ENCODE data around the gene SHMT2.

Gene SHMT2

DNA sequence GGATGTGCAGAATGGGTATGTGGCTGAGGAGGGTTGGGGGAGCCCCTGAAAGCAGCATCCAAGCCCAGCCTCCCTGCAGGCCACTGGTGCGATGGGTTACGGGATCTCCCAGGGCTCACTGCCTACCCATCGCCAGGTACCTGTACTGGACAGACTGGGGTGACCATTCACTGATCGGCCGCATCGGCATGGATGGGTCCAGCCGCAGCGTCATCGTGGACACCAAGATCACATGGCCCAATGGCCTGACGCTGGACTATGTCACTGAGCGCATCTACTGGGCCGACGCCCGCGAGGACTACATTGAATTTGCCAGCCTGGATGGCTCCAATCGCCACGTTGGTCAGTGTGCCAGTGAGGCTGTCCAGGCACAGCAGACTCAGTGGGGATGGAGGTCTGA lies 31.2 kb upstream of the SHMT2 start:
- no peak for DNase-seq

DNA sequence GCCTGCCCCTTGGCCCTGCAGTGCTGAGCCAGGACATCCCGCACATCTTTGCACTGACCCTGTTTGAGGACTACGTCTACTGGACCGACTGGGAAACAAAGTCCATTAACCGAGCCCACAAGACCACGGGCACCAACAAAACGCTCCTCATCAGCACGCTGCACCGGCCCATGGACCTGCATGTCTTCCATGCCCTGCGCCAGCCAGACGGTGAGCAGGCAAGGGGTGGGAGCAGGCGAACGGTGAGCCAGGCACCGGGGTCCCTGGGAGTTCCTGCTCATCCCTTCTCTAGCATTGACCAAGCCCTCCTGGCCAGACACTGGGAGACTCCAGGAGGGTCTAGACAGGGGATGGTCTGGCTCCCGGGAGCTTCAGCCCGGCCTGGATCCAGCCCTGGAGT lies 30.3 kb upstream of the SHMT2 start:
- no peak for DNase-seq

DNA sequence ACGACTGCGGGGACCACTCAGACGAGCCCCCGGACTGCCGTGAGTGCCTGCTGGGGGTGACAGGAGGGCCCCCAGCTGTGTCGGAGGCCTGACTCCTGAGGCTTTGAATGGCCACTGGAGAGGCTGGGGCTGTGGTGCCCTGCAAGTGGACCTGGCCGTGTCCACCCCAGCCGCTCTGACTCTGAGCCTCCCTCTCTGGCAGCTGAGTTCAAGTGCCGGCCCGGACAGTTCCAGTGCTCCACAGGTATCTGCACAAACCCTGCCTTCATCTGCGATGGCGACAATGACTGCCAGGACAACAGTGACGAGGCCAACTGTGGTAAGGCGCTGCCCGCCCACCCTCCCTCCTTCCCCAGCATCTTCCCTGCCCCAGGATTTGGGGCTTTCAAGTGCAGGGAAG lies 29.0 kb upstream of the SHMT2 start:
- no peak for DNase-seq

DNA sequence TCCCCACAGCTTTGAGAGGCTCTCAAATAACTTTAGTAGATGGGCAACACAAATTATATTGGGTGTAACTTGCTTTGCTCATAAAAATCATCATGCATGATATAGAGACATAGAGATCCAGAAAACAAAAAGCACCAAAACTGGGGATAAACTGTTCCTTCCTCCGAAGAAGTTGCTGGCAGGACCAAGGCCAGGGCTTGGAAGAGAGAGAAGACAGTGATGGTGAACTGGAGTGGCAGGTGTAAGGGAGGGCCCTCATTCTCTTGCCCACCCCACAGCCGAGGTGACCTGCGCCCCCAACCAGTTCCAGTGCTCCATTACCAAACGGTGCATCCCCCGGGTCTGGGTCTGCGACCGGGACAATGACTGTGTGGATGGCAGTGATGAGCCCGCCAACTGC lies 28.3 kb upstream of the SHMT2 start:
- DNase-seq = no peak

DNA sequence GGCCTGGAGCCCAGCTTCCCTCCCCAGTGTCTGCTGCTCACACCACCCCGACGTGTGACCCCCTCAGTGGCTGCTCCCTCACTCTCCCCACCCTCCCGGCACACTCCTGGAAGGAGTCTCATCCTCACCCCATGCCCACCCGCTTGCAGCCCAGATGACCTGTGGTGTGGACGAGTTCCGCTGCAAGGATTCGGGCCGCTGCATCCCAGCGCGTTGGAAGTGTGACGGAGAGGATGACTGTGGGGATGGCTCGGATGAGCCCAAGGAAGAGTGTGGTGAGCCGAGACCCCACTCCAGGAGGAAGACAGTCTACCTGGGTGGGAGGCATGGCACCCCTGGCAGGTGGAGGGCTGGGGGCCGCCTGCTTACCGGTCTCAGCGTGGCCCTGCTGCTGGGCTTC lies 27.9 kb upstream of the SHMT2 start:
- DNase-seq = no peak

DNA sequence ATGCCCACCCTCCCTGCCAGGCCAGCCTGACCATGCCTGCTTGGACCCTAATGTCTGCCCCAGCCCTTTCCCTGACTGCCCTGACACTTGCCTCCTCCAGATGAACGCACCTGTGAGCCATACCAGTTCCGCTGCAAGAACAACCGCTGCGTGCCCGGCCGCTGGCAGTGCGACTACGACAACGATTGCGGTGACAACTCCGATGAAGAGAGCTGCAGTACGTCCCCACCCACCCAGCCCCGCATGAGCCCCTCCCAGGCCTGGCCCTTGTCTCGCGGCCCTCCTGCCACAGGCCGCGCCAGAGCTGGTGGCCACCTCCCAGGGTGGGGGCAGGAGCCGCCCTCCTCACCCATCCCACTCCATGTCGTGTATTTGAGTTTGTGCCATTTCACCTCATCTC lies 27.2 kb upstream of the SHMT2 start:
- DNase-seq = no peak

DNA sequence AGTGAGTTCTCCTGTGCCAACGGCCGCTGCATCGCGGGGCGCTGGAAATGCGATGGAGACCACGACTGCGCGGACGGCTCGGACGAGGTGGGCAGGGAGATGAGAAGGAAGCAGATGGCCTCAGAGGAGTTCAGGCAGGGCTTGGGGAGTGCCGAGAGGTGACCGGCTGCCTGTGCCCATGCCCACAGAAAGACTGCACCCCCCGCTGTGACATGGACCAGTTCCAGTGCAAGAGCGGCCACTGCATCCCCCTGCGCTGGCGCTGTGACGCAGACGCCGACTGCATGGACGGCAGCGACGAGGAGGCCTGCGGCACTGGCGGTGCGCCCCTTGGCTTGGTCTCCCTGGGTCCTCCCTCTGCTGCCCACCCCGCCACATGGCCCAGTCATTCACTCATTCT lies 26.3 kb upstream of the SHMT2 start:
- DNase-seq = no peak

DNA sequence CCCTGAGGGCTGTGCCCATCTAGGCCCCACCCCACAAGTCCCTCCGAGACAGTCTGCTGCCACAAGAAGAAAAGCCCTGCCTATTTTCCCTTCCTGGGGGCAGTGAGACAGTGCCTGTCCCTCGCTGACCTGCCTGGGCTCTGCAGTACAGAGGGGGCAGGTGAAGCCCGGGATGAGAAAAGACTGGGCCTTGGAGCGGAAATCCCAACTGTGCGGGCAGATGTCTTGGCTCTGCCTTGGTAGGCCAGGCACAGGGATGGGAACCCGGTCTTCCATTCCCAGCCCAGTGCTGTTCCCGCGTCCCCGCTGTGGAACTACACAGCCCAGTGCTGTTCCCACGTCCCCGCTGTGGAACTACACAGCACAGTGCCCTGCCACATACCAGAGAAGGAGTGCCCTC lies 25.7 kb upstream of the SHMT2 start:
- no peak for DNase-seq

DNA sequence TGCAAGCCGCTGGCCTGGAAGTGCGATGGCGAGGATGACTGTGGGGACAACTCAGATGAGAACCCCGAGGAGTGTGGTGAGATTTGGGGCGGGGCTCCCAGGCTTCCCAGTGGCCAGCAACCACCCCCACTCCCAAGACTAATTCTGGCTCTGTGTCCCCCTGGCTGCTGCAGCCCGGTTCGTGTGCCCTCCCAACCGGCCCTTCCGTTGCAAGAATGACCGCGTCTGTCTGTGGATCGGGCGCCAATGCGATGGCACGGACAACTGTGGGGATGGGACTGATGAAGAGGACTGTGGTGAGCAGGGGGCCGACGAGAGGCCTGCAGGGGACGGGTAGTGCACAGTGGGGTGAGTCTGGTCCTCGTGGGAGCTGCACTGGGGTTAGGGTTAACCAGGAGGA lies 25.1 kb upstream of the SHMT2 start:
- DNase-seq = no peak

DNA sequence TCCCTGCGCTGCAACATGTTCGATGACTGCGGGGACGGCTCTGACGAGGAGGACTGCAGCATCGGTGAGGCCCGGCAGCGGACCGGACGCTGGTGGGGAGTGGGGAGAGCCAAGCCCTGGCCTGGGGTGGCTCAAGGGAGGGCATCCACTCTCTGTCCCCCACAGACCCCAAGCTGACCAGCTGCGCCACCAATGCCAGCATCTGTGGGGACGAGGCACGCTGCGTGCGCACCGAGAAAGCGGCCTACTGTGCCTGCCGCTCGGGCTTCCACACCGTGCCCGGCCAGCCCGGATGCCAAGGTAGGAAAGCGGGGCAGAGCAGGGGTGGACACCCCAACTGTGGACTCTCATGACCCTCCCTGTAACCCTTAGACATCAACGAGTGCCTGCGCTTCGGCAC lies 24.3 kb upstream of the SHMT2 start:
- no peak for DNase-seq

DNA sequence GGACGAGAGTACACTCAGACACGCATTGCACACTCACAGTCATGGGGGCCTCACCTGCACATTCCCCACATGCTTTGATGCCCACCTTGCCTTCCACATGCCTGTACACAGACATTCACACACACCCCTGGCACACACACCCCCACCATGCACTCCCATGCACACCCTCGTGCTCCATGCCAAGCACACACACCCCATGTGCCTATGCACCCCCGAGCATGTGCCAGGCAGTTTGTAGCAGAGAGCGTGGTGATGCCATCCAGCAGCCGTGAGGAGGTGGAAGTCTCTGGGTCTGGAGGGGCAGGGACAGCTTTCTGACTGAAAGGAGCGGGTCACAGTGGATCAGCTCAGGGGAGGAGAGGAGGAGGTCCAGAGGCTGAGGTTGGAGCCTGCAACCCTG lies 23.6 kb upstream of the SHMT2 start:
- DNase-seq = no peak

DNA sequence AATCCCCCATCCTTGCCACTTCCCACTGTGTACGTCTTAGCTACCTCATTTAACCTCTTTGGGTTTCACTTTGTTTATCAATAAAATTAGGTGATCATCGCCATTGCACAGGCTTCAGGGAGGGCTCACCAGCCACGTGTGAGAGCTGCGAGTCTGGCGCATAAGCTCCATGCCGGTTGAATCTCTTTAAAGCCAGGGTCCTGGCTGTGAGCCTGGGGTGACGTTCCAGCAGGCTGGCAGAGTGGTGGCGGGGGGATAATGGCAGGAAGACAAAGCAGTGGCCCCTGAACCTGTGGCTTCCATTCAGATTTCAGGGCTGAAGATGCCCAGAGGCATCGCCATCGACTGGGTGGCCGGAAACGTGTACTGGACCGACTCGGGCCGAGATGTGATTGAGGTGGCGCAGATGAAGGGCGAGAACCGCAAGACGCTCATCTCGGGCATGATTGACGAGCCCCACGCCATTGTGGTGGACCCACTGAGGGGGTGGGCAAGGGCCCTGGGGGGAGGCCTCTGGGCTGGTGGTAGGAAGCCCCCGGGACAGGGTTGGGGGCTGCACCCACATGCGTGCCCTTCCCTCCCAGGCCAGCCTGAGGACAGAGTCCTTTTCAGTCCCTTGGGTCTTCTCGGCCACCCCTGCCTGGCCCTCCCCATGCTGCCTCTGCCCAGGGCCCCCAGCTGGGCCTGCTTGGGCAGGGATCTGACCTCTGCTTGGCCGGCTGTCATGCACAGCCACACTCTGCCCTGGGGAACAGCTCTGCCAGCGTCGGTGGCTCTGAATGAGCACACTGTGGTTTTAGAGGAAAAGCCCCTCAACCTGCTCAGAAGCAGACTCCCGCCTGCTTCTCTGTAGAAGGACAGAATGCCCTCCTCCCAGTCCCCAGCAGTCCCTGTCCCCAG lies 21.5 kb upstream of the SHMT2 start:
- no peak for DNase-seq

DNA sequence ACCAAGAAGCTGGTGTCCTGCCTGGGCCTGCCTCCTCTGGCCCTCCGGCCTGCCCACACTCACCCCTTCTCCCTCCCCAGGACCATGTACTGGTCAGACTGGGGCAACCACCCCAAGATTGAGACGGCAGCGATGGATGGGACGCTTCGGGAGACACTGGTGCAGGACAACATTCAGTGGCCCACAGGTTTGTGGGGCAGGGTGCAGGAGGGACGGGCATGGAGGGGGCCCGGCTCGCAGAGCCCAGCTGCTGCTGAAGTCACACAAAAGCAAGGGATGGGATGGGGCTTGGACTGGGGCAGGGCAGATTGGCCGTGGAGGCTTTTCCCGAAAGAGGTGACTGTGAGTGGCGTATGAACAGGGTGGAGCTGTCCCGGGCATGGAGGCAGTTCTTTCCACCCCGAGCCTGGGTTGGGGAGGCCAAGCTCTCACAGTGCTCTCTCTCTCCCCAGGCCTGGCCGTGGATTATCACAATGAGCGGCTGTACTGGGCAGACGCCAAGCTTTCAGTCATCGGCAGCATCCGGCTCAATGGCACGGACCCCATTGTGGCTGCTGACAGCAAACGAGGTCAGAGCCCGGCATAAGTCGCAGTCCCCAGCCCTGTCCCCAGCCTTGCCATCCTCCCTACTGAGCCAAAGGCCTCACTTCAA lies 20.8 kb upstream of the SHMT2 start:
- no peak for DNase-seq

DNA sequence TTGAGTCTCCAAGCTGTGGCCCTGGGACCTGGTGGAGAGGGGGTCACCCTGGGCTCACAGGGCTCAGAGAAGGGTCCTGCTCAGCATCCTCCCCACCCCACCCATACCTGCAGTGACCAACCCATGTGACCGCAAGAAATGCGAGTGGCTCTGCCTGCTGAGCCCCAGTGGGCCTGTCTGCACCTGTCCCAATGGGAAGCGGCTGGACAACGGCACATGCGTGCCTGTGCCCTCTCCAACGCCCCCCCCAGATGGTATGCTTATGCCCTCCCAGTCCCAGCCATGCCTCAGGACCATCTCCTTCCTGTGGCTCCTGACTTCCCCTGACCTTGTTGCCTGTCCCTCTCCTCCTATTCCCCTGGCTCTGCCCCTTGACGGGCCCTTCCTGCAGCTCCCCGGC lies 19.6 kb upstream of the SHMT2 start:
- DNase-seq = no peak

DNA sequence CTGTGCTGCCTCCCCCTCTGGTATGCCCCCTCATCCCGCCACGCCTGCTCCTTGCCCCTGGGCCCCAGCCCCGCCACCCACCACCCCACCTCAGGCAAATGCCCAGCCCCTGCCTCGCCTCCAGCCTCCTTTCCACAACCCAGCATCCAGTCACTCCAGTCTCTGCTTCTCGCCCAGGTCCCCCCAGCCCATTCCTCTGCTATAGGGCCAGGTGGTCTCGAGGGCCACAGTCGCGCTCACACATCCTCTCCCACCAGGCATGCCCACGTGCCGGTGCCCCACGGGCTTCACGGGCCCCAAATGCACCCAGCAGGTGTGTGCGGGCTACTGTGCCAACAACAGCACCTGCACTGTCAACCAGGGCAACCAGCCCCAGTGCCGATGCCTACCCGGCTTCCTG lies 19.1 kb upstream of the SHMT2 start:
- DNase-seq = no peak

DNA sequence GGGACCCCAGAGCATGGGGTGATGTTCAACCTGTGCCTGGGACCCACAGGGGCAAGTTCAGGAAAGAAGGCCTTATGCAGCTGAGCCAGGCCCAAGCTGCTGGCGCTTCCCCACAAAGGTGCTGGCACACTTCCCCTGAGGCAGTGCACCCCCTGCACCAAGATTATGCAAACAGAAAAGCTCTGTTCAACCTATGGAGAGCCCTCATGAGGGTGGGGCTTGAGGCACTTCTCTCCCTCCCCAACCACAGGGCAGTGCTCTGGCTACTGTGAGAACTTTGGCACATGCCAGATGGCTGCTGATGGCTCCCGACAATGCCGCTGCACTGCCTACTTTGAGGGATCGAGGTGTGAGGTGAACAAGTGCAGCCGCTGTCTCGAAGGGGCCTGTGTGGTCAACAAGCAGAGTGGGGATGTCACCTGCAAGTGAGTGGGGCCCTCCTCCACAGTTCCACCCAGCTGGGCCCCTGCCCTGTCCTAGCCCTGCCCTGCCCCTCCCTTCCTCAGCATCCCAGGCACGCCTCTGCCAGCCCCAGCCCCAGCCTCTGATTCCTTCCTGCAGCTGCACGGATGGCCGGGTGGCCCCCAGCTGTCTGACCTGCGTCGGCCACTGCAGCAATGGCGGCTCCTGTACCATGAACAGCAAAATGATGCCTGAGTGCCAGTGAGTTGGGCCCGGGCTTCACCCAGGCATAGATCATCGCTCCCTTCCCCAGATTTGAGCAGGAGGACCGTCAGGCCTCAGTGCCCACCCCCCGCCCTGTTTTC lies 18.4 kb upstream of the SHMT2 start:
- no peak for DNase-seq

DNA sequence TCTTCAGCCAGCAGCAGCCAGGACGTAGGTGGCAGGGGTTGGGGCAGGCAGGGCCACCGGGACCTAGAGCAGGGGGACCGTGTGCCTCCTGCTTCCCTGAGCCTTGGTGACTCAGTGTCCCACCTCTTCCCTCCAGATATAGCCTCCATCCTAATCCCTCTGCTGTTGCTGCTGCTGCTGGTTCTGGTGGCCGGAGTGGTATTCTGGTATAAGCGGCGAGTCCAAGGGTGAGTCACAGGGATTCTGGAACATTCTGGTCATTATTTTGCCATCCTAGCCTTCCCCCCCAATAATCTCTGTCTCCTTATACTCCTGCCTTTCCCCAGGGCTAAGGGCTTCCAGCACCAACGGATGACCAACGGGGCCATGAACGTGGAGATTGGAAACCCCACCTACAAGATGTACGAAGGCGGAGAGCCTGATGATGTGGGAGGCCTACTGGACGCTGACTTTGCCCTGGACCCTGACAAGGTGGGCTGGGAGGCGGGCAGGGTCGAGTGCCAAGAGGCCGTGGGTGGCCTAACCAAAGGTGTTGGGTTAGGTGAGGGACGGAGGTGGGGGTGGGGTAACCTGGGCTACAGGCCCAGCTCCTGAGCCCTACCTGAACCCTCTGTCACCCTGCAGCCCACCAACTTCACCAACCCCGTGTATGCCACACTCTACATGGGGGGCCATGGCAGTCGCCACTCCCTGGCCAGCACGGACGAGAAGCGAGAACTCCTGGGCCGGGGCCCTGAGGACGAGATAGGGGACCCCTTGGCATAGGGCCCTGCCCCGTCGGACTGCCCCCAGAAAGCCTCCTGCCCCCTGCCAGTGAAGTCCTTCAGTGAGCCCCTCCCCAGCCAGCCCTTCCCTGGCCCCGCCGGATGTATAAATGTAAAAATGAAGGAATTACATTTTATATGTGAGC lies 17.5 kb upstream of the SHMT2 start:
- no peak for DNase-seq

DNA sequence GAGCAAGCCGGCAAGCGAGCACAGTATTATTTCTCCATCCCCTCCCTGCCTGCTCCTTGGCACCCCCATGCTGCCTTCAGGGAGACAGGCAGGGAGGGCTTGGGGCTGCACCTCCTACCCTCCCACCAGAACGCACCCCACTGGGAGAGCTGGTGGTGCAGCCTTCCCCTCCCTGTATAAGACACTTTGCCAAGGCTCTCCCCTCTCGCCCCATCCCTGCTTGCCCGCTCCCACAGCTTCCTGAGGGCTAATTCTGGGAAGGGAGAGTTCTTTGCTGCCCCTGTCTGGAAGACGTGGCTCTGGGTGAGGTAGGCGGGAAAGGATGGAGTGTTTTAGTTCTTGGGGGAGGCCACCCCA lies 16.8 kb upstream of the SHMT2 start:
- no peak for DNase-seq

DNA sequence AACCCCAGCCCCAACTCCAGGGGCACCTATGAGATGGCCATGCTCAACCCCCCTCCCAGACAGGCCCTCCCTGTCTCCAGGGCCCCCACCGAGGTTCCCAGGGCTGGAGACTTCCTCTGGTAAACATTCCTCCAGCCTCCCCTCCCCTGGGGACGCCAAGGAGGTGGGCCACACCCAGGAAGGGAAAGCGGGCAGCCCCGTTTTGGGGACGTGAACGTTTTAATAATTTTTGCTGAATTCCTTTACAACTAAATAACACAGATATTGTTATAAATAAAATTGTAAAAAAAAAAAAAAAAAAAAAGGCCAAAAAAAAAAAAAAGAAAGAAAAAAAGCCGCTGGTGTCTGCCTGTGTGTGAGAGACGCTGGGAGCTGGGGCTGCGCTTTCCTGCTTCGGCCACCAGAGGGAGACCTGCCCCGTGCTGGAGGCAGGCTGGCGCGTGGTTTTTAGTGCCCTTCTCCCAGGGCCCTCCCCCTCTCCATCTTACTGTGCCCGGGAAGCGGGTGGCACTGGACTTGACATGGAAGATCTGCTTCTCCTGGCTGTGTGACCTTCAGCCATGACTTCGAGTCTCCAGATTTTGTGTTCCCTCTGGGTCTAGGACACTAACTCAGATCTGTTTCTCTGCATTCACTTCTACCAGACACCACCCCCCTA lies 16.3 kb upstream of the SHMT2 start:
- DNase-seq = peak; percentile 69

DNA sequence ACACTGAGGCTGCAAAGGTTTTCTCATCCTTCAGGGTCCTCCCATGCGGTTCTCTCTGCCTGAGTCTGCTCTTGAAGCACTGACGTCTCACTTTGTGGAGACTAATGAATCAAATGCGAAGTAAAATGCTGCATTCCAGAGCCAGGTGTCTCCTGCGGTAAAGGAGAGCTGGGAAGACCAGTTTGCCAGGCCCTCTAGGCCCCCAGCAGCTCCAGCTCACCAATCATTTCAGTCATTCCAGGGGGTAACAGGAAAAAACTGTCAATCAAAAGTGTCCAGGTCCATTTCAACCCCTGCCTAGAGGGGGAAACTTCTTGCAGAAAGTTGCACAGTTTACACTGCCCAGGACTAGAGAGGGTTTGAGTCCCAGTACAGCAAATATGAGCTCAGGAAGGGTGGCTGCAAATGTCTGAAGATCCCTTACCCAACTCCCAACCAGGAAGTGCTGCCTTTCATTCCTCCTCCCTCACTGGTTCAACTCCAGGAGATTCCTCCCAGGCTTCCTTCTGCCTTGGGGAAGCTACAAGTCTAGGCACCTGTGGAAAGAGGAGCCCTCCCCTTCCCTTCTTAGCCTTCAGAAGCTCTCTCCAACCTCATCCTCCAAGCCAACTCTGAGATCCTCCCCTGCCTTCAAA lies 15.6 kb upstream of the SHMT2 start:
- no peak for DNase-seq

DNA sequence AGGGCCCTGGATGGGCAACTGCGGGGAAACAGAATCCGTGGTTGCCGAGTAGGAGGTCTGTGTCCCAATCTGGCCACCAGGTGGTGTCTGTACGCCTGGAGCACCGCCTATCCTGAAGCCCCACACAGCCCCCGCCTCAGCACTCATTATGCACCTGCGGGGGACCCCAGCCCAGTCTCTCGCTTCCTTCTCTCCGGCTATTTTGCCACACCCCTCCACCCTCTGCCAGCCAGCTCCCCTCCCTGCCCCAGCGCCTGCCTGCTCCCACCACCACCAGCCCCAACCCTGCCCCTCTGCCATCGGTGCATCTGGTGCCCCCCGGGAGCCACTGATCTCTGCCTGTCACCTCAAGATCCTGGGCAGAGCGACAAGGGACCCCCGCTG lies 15.1 kb upstream of the SHMT2 start:
- DNase-seq = peak; percentile 59

DNA sequence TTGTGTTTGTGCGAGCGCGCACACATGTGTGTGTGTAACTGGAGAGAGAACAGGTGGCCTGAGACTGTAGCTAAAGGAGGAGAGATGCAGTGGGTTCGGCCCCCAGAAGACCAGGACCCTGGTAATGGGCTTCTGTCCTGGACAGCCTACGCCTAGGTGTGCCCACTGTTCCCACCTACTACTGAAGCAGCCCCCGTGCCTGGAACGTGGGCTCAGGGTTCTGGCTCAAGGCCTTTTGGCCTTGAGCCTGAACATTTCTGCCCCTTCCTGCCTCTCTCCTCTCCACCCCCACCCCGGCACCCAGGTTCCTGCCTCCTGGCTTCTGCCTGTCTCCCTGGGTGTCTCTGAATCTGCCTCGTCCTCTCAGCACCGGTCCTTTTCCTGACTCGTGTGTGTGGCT lies 14.4 kb upstream of the SHMT2 start:
- DNase-seq = no peak
